Measurements from ENCODE around the gene SNRNP25. TPM values are rescaled to one million over a fixed set of nuclear protein-coding genes. Genes with fewer than 3 reads are reported as not detected.
"Not testable (repeated sequence)": the region's sequence is repeated elsewhere in the genome, so short reads cannot be mapped to it uniquely, and the experiment has no call there.

The SNRNP25 gene
- total RNA-seq, 1 donor from 2014 or later: 28.6 TPM

- not testable (repeated sequence) for H3K9me3 Mint-ChIP-seq (ENCODE audit: unreplicated experiment); H3K27ac Mint-ChIP-seq (ENCODE audit: unreplicated experiment); H3K4me3 Mint-ChIP-seq (ENCODE audit: unreplicated experiment); H3K27me3 Mint-ChIP-seq (ENCODE audit: unreplicated experiment); H3K4me1 Mint-ChIP-seq (ENCODE audit: unreplicated experiment); H3K36me3 Mint-ChIP-seq (ENCODE audit: unreplicated experiment)
- DNase-seq (ENCODE audit: extremely low spot score, unreplicated experiment): peak; percentile 57
These were observed 20.3 kb upstream of the SNRNP25 start for GRCh38 chr16:33154-33876.

- Mint-ChIP-seq H3K27ac (ENCODE audit: unreplicated experiment) (no peak overlapping the region), H3K4me3 (ENCODE audit: unreplicated experiment) (no peak overlapping the region), H3K27me3 (ENCODE audit: unreplicated experiment) (no peaks in the 10 kb centered on the region), H3K9me3 (ENCODE audit: unreplicated experiment) (no peaks in the 10 kb centered on the region), H3K4me1 (ENCODE audit: unreplicated experiment) (no peaks in the 10 kb centered on the region), H3K36me3 (ENCODE audit: unreplicated experiment) (no peaks in the 10 kb centered on the region)
- DNase-seq (ENCODE audit: extremely low spot score, unreplicated experiment): peak; percentile 75
- TF ChIP-seq, protein P1, sequence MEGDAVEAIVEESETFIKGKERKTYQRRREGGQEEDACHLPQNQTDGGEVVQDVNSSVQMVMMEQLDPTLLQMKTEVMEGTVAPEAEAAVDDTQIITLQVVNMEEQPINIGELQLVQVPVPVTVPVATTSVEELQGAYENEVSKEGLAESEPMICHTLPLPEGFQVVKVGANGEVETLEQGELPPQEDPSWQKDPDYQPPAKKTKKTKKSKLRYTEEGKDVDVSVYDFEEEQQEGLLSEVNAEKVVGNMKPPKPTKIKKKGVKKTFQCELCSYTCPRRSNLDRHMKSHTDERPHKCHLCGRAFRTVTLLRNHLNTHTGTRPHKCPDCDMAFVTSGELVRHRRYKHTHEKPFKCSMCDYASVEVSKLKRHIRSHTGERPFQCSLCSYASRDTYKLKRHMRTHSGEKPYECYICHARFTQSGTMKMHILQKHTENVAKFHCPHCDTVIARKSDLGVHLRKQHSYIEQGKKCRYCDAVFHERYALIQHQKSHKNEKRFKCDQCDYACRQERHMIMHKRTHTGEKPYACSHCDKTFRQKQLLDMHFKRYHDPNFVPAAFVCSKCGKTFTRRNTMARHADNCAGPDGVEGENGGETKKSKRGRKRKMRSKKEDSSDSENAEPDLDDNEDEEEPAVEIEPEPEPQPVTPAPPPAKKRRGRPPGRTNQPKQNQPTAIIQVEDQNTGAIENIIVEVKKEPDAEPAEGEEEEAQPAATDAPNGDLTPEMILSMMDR (IDR thresholded peaks at IDR 0.05): no peak
These were observed 19.6 kb upstream of the SNRNP25 start for GRCh38 chr16:33877-34647.

- Mint-ChIP-seq H3K36me3 (ENCODE audit: unreplicated experiment) (no peaks in the 10 kb centered on the region), H3K27me3 (ENCODE audit: unreplicated experiment) (no peaks in the 10 kb centered on the region)
These were observed 19.0 kb upstream of the SNRNP25 start for GRCh38 chr16:34648-34987.

DNA sequence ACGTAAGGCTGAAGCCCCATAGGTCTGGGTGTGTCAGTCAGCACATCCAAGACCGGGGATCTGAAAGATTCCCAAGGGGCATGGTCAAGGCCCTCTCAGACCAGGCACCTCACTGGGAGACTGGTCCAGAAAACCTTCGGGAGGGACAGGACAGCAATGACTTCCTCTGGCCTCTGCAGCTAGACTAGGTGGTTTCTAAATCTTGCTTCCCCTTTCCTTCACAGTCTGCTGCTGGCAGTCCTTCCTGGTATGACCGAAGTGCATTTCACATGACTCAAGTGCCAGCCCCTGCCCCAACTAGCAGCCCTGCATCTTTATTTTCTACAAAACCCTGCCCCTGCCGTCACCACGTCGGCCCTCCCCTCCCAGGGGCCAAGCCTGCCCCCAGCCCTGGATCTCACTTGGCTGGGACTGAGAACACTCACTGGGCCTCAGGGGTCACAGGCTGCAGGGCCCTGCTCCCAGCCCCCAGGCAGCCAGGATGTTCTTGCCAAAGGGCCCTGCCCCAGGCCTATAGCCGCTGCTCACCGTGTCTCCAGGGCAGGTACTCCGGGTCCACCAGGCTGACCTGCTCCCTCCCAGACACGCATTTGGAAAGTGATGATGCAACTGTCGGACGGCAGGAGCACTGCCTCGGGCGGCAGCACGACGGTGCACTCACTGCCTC, 18.5 kb upstream of the SNRNP25 start:
- TF ChIP-seq, protein P1 (IDR thresholded peaks at IDR 0.05): no peak
- Mint-ChIP-seq H3K4me3 (ENCODE audit: unreplicated experiment) (no peak overlapping the region), H3K27ac (ENCODE audit: unreplicated experiment) (no peak overlapping the region), H3K9me3 (ENCODE audit: unreplicated experiment) (no peaks in the 10 kb centered on the region), H3K27me3 (ENCODE audit: unreplicated experiment) (no peaks in the 10 kb centered on the region), H3K4me1 (ENCODE audit: unreplicated experiment) (no peaks in the 10 kb centered on the region), H3K36me3 (ENCODE audit: unreplicated experiment) (no peaks in the 10 kb centered on the region)
- DNase-seq (ENCODE audit: extremely low spot score, unreplicated experiment): peak; percentile 80

More at GRCh38 chr16:34648-34987, 19.0 kb upstream of the SNRNP25 start:
- peak; percentile 44 for DNase-seq (ENCODE audit: extremely low spot score, unreplicated experiment)
- Mint-ChIP-seq H3K4me3 (ENCODE audit: unreplicated experiment) (no peak overlapping the region), H3K9me3 (ENCODE audit: unreplicated experiment) (no peaks in the 10 kb centered on the region), H3K27ac (ENCODE audit: unreplicated experiment) (no peak overlapping the region), H3K4me1 (ENCODE audit: unreplicated experiment) (no peaks in the 10 kb centered on the region)
- TF ChIP-seq, protein P1 (IDR thresholded peaks at IDR 0.05): no peak

- Mint-ChIP-seq H3K4me1 (ENCODE audit: unreplicated experiment) (no peaks in the 10 kb centered on the region), H3K27ac (ENCODE audit: unreplicated experiment) (no peak overlapping the region), H3K4me3 (ENCODE audit: unreplicated experiment) (no peak overlapping the region), H3K9me3 (ENCODE audit: unreplicated experiment) (no peaks in the 10 kb centered on the region), H3K36me3 (ENCODE audit: unreplicated experiment) (no peaks in the 10 kb centered on the region), H3K27me3 (ENCODE audit: unreplicated experiment) (no peaks in the 10 kb centered on the region)
- TF ChIP-seq, protein P1 (IDR thresholded peaks at IDR 0.05): no peak
- DNase-seq (ENCODE audit: extremely low spot score, unreplicated experiment): no peak
These were observed 17.8 kb upstream of the SNRNP25 start for GRCh38 chr16:35678-36305.

Data from osteocyte (in vitro differentiated cells).